Activated CD4-positive, alpha-beta T cell treated with anti-CD3 and anti-CD28 coated beads, Interleukin-2, amount 50 U/mL, for 4 hours (primary cell): ENCODE data around the gene ODAD4.
"Not testable (repeated sequence)": the region's sequence is repeated elsewhere in the genome, so short reads cannot be mapped to it uniquely, and the experiment has no call there.

Experiments
- DNase-seq, 2 experiments: peaks; one replicate each; pipeline ENCODE4 v3.0.0-alpha.2; 2020

ODAD4 gene

GRCh38 chr17:42005166-42005565 lies 74.7 kb downstream of the ODAD4 start:
- DNase-seq = no peak

- DNase-seq = no peak
Measured at GRCh38 chr17:42009170-42009569, 78.8 kb downstream of the ODAD4 start.

GRCh38 chr17:42010266-42010680 lies 79.9 kb downstream of the ODAD4 start:
- not testable (repeated sequence) for DNase-seq

GRCh38 chr17:42010898-42011516 lies 80.6 kb downstream of the ODAD4 start:
- DNase-seq = no peak

GRCh38 chr17:42012363-42012762 lies 81.9 kb downstream of the ODAD4 start:
- not testable (repeated sequence) for DNase-seq

- DNase-seq = not testable (repeated sequence)
Measured at GRCh38 chr17:42013740-42014139, 83.3 kb downstream of the ODAD4 start.
